NT2/D1 (cell line): ENCODE results near the gene KIRREL2.

Source experiments
- SUZ12 ChIP-seq: IDR thresholded peaks from 2 replicates; pipeline ENCODE4 v1.6.1; 2011; ENCODE audit not compliant: insufficient read length, insufficient read depth; ENCODE audit errors: extremely low read depth
- YY1 ChIP-seq: IDR thresholded peaks from 2 replicates; pipeline ENCODE4 v1.6.1; 2011; ENCODE audit not compliant: insufficient read length, insufficient read depth
- ZNF274 ChIP-seq: IDR thresholded peaks from 2 replicates; pipeline ENCODE4 v1.6.1; 2011; ENCODE audit warnings: mild to moderate bottlenecking, low read depth, low read length

GRCh38 chr19:35889370-35890112, 32.8 kb downstream of the KIRREL2 start:
- no peak for TF ChIP-seq ZNF274
- TF ChIP-seq SUZ12 = no peak
- no peak for TF ChIP-seq YY1
